Measurements from ENCODE around the gene DAZAP1.

GRCh38 chr19:1473085-1473851 is 65.9 kb downstream of the DAZAP1 start:
- TF ChIP-seq CTCF (IDR thresholded peaks at IDR 0.05) (no peak), POLR2A (IDR thresholded peaks at IDR 0.05) (no peak)
